ENCODE results near the gene CDC20.

DNA sequence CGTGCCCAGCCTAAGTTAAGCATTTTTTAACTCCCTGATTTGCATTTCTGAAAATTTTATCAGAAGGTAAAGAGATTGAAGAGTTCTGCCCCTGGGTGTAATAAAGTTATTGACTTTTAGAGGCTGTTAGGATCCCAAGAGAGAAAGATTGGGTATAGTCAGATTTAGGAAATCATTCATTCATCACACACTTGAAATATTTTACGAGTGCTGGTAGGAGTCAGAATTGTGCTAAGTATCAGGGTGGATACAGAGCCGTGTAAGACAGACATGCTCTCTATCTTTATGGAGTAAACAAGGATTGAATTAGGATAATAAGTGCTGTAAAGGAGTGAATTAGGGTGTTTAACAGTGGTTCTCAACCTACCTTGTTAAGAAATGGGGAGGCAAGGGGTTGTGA lies 33.9 kb downstream of the CDC20 start:
- TF ChIP-seq POLR2A (IDR thresholded peaks at IDR 0.05), result no peak
- TF ChIP-seq, protein P1, sequence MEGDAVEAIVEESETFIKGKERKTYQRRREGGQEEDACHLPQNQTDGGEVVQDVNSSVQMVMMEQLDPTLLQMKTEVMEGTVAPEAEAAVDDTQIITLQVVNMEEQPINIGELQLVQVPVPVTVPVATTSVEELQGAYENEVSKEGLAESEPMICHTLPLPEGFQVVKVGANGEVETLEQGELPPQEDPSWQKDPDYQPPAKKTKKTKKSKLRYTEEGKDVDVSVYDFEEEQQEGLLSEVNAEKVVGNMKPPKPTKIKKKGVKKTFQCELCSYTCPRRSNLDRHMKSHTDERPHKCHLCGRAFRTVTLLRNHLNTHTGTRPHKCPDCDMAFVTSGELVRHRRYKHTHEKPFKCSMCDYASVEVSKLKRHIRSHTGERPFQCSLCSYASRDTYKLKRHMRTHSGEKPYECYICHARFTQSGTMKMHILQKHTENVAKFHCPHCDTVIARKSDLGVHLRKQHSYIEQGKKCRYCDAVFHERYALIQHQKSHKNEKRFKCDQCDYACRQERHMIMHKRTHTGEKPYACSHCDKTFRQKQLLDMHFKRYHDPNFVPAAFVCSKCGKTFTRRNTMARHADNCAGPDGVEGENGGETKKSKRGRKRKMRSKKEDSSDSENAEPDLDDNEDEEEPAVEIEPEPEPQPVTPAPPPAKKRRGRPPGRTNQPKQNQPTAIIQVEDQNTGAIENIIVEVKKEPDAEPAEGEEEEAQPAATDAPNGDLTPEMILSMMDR (IDR thresholded peaks at IDR 0.05), result no peak
